GM18907 (cell line): ENCODE results near the gene TEX26.
"Not testable (repeated sequence)": the region's sequence is repeated elsewhere in the genome, so short reads cannot be mapped to it uniquely, and the experiment has no call there.

Experiments
- ATAC-seq: cut with Tn5 transposase; IDR thresholded peaks from one replicate; pipeline ENCODE4 v1.9.1; 2021; ENCODE audit warnings: mild to moderate bottlenecking, moderate library complexity; ENCODE audit not compliant: unreplicated experiment

Gene TEX26

GRCh38 chr13:30918662-30919405 lies 13.6 kb upstream of the TEX26 start:
- no peak for ATAC-seq

- no peak for ATAC-seq
These were observed 12.1 kb upstream of the TEX26 start for GRCh38 chr13:30920162-30920909.

- no peak for ATAC-seq
These were observed 9.0 kb upstream of the TEX26 start for GRCh38 chr13:30923418-30923817.

GRCh38 chr13:30924721-30925120 lies 7.7 kb upstream of the TEX26 start:
- no peak for ATAC-seq

- ATAC-seq = no peak
These were observed 7.0 kb upstream of the TEX26 start for GRCh38 chr13:30925429-30925828.

- ATAC-seq = no peak
These were observed 5.7 kb upstream of the TEX26 start for GRCh38 chr13:30926781-30927180.

GRCh38 chr13:30927188-30927587 lies 5.3 kb upstream of the TEX26 start:
- not testable (repeated sequence) for ATAC-seq

- no peak for ATAC-seq
These were observed 4.9 kb upstream of the TEX26 start for GRCh38 chr13:30927595-30927994.

GRCh38 chr13:30928978-30929377 lies 3.5 kb upstream of the TEX26 start:
- ATAC-seq = no peak

- no peak for ATAC-seq
These were observed 856 bp downstream of the TEX26 start for GRCh38 chr13:30933354-30933670.

- ATAC-seq = no peak
These were observed 1.9 kb downstream of the TEX26 start for GRCh38 chr13:30934381-30934780.

GRCh38 chr13:30934803-30935202 lies 2.3 kb downstream of the TEX26 start:
- ATAC-seq = no peak

- no peak for ATAC-seq
These were observed 4.5 kb downstream of the TEX26 start for GRCh38 chr13:30936971-30937370.

GRCh38 chr13:30943881-30944280 lies 11.4 kb downstream of the TEX26 start:
- no peak for ATAC-seq

GRCh38 chr13:30957258-30957943 lies 24.9 kb downstream of the TEX26 start:
- ATAC-seq = no peak

- no peak for ATAC-seq
These were observed 27.2 kb downstream of the TEX26 start for GRCh38 chr13:30959678-30960077.

GRCh38 chr13:30963791-30964190 lies 31.3 kb downstream of the TEX26 start:
- ATAC-seq = no peak

GRCh38 chr13:30965380-30965779 lies 32.9 kb downstream of the TEX26 start:
- no peak for ATAC-seq

GRCh38 chr13:30966101-30966500 lies 33.6 kb downstream of the TEX26 start:
- ATAC-seq = no peak

GRCh38 chr13:30968846-30969245 lies 36.4 kb downstream of the TEX26 start:
- no peak for ATAC-seq

GRCh38 chr13:30971575-30971974 lies 39.1 kb downstream of the TEX26 start:
- ATAC-seq = no peak

GRCh38 chr13:30972888-30973377 lies 40.5 kb downstream of the TEX26 start:
- ATAC-seq = no peak
